ENCODE measurements around the gene RAF1. TPM values are rescaled to one million over a fixed set of nuclear protein-coding genes. Genes with fewer than 3 reads are reported as not detected.

The RAF1 gene
- total and polyA plus RNA-seq, 9 of the 15 experiments (the other 6 are each of a cell fraction or from before 2014, with no cell fraction given): 28.0 to 183 (median 85.6) TPM

DNA sequence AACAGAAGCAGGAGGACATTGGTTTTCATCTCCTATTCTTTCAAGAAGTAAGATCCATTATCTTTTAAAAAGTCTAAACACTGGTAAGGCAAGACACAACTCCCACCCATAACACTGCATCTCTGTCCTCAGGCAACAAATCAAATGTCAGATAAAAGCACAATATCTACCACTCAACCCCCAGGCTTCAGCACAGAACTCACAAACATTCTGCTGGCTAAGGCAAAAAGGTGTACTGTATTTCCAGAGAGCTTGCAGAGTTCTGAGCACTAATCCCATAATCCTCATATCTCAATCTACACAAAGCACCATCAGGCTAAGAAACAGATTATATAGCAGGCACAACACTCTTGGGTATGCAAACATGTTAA lies 20.9 kb downstream of the RAF1 start (continued):
- TF ChIP-seq, protein P1, sequence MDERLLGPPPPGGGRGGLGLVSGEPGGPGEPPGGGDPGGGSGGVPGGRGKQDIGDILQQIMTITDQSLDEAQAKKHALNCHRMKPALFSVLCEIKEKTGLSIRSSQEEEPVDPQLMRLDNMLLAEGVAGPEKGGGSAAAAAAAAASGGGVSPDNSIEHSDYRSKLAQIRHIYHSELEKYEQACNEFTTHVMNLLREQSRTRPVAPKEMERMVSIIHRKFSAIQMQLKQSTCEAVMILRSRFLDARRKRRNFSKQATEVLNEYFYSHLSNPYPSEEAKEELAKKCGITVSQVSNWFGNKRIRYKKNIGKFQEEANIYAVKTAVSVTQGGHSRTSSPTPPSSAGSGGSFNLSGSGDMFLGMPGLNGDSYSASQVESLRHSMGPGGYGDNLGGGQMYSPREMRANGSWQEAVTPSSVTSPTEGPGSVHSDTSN (CRISPR knock-in tag; IDR thresholded peaks at IDR 0.05; ENCODE audit: low read depth): no peak
- TF ChIP-seq, protein P1 (tag; conservative IDR thresholded peaks at IDR 0.05; ENCODE audit: low read depth): peak; percentile 90
- TF ChIP-seq GATAD2B (IDR thresholded peaks at IDR 0.05; ENCODE audit: borderline replicate concordance) (no peak), PCBP1 (IDR thresholded peaks at IDR 0.05; ENCODE audit: low read depth, low read length, poor library complexity, severe bottlenecking) (no peak), ZNF589 (CRISPR knock-in tag; IDR thresholded peaks at IDR 0.05; ENCODE audit: low read depth) (no peak), STAT5A (IDR thresholded peaks at IDR 0.05; ENCODE audit: borderline replicate concordance, low read length) (no peak), ARID1B (IDR thresholded peaks at IDR 0.05) (peak; percentile 62), KDM1A (IDR thresholded peaks at IDR 0.05) (peak in 1 of 2 experiments; percentile 19; a peak in 1 of 4 replicates), CEBPB (tag; IDR thresholded peaks at IDR 0.05) (no peak), C11orf30 (IDR thresholded peaks at IDR 0.05; ENCODE audit: low read depth) (peak; percentile 49; the same call in 1 of the 2 replicates), EP300 (IDR thresholded peaks at IDR 0.05; ENCODE audit: low read length) (no peak), NCOR1 (IDR thresholded peaks at IDR 0.05) (peak; percentile 43), ZNF444 (CRISPR knock-in tag; IDR thresholded peaks at IDR 0.05) (no peak), ETV6 (IDR thresholded peaks at IDR 0.05; ENCODE audit: borderline replicate concordance in 1 of 2, low read depth in 2 of 2, low read length in 1 of 2) (no peak), ETV6 (CRISPR knock-in tag; IDR thresholded peaks at IDR 0.05; ENCODE audit: borderline replicate concordance) (no peak), ZNF311 (CRISPR knock-in tag; IDR thresholded peaks at IDR 0.05) (no peak), CBFA2T3 (IDR thresholded peaks at IDR 0.05) (peak; percentile 49; the same call in 1 of the 2 replicates), CREBBP (IDR thresholded peaks at IDR 0.05; ENCODE audit: low read depth, low read length) (no peak)
- TF ChIP-seq, protein P2, sequence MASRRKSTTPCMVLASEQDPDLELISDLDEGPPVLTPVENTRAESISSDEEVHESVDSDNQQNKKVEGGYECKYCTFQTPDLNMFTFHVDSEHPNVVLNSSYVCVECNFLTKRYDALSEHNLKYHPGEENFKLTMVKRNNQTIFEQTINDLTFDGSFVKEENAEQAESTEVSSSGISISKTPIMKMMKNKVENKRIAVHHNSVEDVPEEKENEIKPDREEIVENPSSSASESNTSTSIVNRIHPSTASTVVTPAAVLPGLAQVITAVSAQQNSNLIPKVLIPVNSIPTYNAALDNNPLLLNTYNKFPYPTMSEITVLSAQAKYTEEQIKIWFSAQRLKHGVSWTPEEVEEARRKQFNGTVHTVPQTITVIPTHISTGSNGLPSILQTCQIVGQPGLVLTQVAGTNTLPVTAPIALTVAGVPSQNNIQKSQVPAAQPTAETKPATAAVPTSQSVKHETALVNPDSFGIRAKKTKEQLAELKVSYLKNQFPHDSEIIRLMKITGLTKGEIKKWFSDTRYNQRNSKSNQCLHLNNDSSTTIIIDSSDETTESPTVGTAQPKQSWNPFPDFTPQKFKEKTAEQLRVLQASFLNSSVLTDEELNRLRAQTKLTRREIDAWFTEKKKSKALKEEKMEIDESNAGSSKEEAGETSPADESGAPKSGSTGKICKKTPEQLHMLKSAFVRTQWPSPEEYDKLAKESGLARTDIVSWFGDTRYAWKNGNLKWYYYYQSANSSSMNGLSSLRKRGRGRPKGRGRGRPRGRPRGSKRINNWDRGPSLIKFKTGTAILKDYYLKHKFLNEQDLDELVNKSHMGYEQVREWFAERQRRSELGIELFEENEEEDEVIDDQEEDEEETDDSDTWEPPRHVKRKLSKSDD (conservative IDR thresholded peaks at IDR 0.05; ENCODE audit: low read length): no peak
- TF ChIP-seq, protein P3, sequence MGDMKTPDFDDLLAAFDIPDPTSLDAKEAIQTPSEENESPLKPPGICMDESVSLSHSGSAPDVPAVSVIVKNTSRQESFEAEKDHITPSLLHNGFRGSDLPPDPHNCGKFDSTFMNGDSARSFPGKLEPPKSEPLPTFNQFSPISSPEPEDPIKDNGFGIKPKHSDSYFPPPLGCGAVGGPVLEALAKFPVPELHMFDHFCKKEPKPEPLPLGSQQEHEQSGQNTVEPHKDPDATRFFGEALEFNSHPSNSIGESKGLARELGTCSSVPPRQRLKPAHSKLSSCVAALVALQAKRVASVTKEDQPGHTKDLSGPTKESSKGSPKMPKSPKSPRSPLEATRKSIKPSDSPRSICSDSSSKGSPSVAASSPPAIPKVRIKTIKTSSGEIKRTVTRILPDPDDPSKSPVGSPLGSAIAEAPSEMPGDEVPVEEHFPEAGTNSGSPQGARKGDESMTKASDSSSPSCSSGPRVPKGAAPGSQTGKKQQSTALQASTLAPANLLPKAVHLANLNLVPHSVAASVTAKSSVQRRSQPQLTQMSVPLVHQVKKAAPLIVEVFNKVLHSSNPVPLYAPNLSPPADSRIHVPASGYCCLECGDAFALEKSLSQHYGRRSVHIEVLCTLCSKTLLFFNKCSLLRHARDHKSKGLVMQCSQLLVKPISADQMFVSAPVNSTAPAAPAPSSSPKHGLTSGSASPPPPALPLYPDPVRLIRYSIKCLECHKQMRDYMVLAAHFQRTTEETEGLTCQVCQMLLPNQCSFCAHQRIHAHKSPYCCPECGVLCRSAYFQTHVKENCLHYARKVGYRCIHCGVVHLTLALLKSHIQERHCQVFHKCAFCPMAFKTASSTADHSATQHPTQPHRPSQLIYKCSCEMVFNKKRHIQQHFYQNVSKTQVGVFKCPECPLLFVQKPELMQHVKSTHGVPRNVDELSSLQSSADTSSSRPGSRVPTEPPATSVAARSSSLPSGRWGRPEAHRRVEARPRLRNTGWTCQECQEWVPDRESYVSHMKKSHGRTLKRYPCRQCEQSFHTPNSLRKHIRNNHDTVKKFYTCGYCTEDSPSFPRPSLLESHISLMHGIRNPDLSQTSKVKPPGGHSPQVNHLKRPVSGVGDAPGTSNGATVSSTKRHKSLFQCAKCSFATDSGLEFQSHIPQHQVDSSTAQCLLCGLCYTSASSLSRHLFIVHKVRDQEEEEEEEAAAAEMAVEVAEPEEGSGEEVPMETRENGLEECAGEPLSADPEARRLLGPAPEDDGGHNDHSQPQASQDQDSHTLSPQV (IDR thresholded peaks at IDR 0.05): no peak

Measured in K562 (cell line).